IPS-15b (cell line): ENCODE data around the gene PRSS38.

Source experiments
- H3K27me3 ChIP-seq: one replicate; pipeline ENCODE4 v1.6.1; 2013; ENCODE audit warnings: low read length; ENCODE audit not compliant: control insufficient read depth, insufficient read depth
- H3K36me3 ChIP-seq: one replicate; pipeline ENCODE4 v1.6.1; 2013; ENCODE audit warnings: low read length; ENCODE audit not compliant: control insufficient read depth, insufficient read depth
- H3K4me1 ChIP-seq: one replicate; pipeline ENCODE4 v1.6.1; 2013; ENCODE audit warnings: mild to moderate bottlenecking, low read length; ENCODE audit not compliant: control insufficient read depth, insufficient read depth
- H3K4me3 ChIP-seq: one replicate; pipeline ENCODE4 v1.5.1; 2013; ENCODE audit warnings: low read depth, low read length
- H3K9ac ChIP-seq: one replicate; pipeline ENCODE4 v1.6.1; 2013; ENCODE audit warnings: low read depth, mild to moderate bottlenecking, low read length
- H3K9me3 ChIP-seq: one replicate; pipeline ENCODE4 v1.6.1; 2013; ENCODE audit warnings: mild to moderate bottlenecking, low read length; ENCODE audit not compliant: control insufficient read depth, insufficient read depth

The PRSS38 gene

GRCh38 chr1:227886503-227886961, 71.1 kb downstream of the PRSS38 start:
- H3K27me3 ChIP-seq = no peaks in the 10 kb centered on the region
- H3K9ac ChIP-seq = no peak overlapping the region
- H3K4me3 ChIP-seq = peak overlapping the region; percentile 46
- H3K36me3 ChIP-seq = no peaks in the 10 kb centered on the region
- no peaks in the 10 kb centered on the region for H3K4me1 ChIP-seq
- no peaks in the 10 kb centered on the region for H3K9me3 ChIP-seq

GRCh38 chr1:227886993-227887696, 71.7 kb downstream of the PRSS38 start:
- no peak overlapping the region for H3K9ac ChIP-seq
- H3K9me3 ChIP-seq = no peaks in the 10 kb centered on the region
- H3K27me3 ChIP-seq = no peaks in the 10 kb centered on the region
- H3K4me1 ChIP-seq = no peaks in the 10 kb centered on the region
- peak overlapping the region; percentile 46 for H3K4me3 ChIP-seq
- no peaks in the 10 kb centered on the region for H3K36me3 ChIP-seq

GRCh38 chr1:227887697-227888403, 72.4 kb downstream of the PRSS38 start:
- H3K4me1 ChIP-seq = no peaks in the 10 kb centered on the region
- H3K4me3 ChIP-seq = no peak overlapping the region

GRCh38 chr1:227888404-227889046, 73.0 kb downstream of the PRSS38 start:
- Histone ChIP-seq H3K9me3 (no peaks in the 10 kb centered on the region), H3K4me3 (no peak overlapping the region), H3K4me1 (no peaks in the 10 kb centered on the region), H3K27me3 (no peaks in the 10 kb centered on the region), H3K9ac (no peak overlapping the region), H3K36me3 (no peaks in the 10 kb centered on the region)

More at GRCh38 chr1:227887697-227888403, 72.4 kb downstream of the PRSS38 start:
- H3K27me3 ChIP-seq = no peaks in the 10 kb centered on the region
- no peaks in the 10 kb centered on the region for H3K36me3 ChIP-seq
- no peak overlapping the region for H3K9ac ChIP-seq
- H3K9me3 ChIP-seq = no peaks in the 10 kb centered on the region

- no peak overlapping the region for H3K4me3 ChIP-seq
- no peaks in the 10 kb centered on the region for H3K27me3 ChIP-seq
- no peaks in the 10 kb centered on the region for H3K9me3 ChIP-seq
- H3K9ac ChIP-seq = no peak overlapping the region
- no peaks in the 10 kb centered on the region for H3K4me1 ChIP-seq
- no peaks in the 10 kb centered on the region for H3K36me3 ChIP-seq
Observed at GRCh38 chr1:227889047-227889862, 73.8 kb downstream of the PRSS38 start.

GRCh38 chr1:227889863-227890405, 74.5 kb downstream of the PRSS38 start:
- no peaks in the 10 kb centered on the region for H3K9me3 ChIP-seq
- no peaks in the 10 kb centered on the region for H3K4me1 ChIP-seq
- H3K9ac ChIP-seq = no peak overlapping the region
- no peak overlapping the region for H3K4me3 ChIP-seq
- no peaks in the 10 kb centered on the region for H3K36me3 ChIP-seq
- H3K27me3 ChIP-seq = no peaks in the 10 kb centered on the region

- Histone ChIP-seq H3K9ac (no peak overlapping the region), H3K4me3 (no peak overlapping the region), H3K36me3 (no peaks in the 10 kb centered on the region), H3K27me3 (no peaks in the 10 kb centered on the region), H3K4me1 (no peaks in the 10 kb centered on the region), H3K9me3 (no peaks in the 10 kb centered on the region)
Observed at GRCh38 chr1:227890451-227891222, 75.2 kb downstream of the PRSS38 start.

- Histone ChIP-seq H3K4me1 (no peaks in the 10 kb centered on the region), H3K27me3 (no peaks in the 10 kb centered on the region), H3K36me3 (no peaks in the 10 kb centered on the region), H3K9me3 (no peaks in the 10 kb centered on the region), H3K9ac (no peak overlapping the region), H3K4me3 (no peak overlapping the region)
Observed at GRCh38 chr1:227891223-227891954, 75.9 kb downstream of the PRSS38 start.

- no peaks in the 10 kb centered on the region for H3K27me3 ChIP-seq
- H3K4me1 ChIP-seq = no peaks in the 10 kb centered on the region
- H3K4me3 ChIP-seq = no peak overlapping the region
- no peak overlapping the region for H3K9ac ChIP-seq
- no peaks in the 10 kb centered on the region for H3K9me3 ChIP-seq
- no peaks in the 10 kb centered on the region for H3K36me3 ChIP-seq
Observed at GRCh38 chr1:227891955-227892488, 76.5 kb downstream of the PRSS38 start.
